ENCODE measurements around the gene CD200.

Gene CD200

GRCh38 chr3:112333381-112334317, 693 bp downstream of the CD200 start:
- no peak for DNase-seq (ENCODE audit: low read depth)

DNA sequence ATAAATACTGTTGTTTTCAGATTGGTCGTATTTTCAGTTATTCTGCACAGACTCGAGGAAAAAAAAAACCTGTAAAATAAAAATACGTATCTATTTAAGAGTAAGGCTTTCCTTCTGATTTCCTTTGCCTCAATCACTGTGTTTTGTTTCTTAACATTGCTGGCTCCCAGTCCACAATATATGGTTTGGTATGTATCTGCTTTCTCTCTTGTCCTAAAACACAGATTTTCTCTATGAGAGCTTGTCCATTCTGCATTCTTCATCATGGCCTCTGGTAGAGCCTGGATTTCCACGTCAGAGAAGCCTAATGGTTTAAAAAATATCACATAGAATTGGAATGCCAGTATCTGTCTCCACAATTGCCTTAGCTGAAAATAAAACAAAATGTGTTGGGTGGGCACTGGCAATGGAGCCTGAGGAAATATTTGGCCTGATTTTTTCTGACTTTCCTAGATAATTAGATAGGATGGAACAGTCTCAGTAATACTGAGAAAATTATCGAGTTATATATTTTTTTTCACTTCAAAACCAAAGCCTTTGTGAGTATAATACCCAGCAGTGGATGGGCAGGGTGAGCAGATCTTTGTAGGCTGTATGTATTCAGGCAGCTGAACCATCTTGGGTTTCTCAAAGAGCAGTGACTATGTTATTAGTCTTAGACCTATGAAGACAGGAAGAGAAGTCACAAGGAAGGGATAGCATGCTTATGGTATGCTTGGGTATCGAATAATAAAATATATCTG, 1.9 kb downstream of the CD200 start:
- no peak for DNase-seq (ENCODE audit: low read depth)

DNA sequence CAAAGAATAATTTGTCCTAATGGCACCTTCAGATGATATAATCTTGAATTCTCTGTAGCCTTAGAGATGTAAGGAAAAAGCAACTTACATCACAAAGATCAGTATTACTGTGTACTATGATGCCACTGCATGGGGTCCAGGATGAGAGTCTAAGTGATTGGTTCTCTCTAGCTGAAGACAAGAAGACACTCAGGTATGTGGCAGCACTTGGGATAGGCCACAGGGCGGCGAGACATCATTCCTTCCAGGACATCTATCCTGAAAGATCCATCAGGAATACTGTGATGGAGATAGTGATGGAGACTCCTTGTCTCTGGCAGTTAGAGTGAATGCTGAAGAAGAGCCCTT, 2.5 kb downstream of the CD200 start:
- DNase-seq (ENCODE audit: low read depth), result no peak

- DNase-seq (ENCODE audit: low read depth), result no peak
These were observed 5.2 kb downstream of the CD200 start for GRCh38 chr3:112338021-112338726.

- DNase-seq (ENCODE audit: low read depth), result no peak
These were observed 5.7 kb downstream of the CD200 start for GRCh38 chr3:112338727-112339056.

- DNase-seq (ENCODE audit: low read depth), result no peak
These were observed 6.2 kb downstream of the CD200 start for GRCh38 chr3:112339134-112339533.

DNA sequence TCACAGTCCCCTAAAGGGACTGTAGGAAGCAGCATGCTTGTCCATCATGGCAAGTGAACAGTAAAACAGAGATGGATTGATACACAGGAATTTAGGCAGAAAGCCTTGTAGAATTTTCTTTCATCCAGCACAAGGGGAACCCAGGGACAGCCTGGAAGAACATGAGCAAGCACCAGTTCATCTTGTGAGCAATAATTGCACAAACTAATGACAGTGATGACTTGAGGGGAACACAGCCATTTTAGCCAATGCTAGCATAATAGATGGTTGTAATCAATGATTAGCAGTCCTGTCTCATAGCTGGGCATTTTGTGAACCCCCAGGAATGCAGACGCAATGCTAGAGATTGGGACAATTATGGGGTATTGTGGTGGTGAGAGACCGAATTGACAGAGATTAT, 6.7 kb downstream of the CD200 start:
- no peak for DNase-seq (ENCODE audit: low read depth)

GRCh38 chr3:112341386-112341785, 8.4 kb downstream of the CD200 start:
- no peak for DNase-seq (ENCODE audit: low read depth)

GRCh38 chr3:112345681-112346080, 12.7 kb downstream of the CD200 start:
- DNase-seq (ENCODE audit: low read depth), result no peak

DNA sequence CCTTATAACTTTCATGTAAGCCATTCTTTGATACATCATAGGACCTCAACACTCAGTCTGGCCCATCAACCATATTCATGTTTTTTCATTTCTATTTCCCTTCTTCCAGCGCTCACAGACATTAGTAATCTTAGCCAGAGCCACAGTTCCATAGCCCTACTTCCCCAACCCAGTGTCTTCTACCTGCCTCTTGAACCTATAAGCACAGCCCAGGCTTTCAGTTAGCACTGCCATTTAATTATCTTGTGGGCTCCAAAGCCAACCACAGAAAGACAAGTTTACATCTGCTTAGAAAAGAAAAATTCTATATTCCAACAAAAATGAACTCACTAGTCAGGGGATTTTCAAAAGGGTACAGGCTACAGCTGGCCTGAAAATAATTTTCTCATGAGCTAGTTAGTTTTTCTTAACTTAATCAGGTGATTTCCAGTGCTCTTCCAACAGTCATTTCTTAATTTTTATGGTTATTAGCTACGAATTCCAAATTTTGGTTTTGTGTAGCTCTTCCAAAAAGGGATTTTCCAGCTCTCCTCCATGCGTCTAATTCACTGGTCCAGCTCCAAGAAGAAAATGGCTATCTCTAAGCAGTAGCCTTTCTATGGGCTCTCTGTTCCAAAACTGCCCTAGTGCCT, 13.7 kb downstream of the CD200 start:
- no peak for DNase-seq (ENCODE audit: low read depth)

- no peak for DNase-seq (ENCODE audit: low read depth)
These were observed 16.0 kb downstream of the CD200 start for GRCh38 chr3:112348943-112349342.

- no peak for DNase-seq (ENCODE audit: low read depth)
These were observed 16.6 kb downstream of the CD200 start for GRCh38 chr3:112349557-112349956.

GRCh38 chr3:112350018-112350810, 17.3 kb downstream of the CD200 start:
- no peak for DNase-seq (ENCODE audit: low read depth)

DNA sequence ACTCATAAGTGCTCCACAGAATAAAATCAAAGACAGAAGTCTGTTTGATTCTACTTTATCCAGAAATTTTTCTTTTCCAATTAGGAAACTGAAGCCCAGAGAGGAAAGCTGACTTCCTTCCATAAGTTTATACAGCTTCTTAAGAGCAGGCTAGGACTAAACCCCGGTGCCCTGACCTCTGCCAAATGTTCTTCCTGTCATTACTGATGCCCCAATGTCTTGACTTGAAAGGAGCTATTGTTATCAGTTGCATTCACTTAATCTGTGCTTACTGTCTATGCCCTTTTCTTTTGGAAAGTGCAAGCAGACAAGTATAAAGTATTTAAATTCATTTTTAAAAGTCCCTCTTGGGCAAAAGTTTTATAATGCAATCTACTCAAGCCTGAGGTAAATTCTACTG, 18.1 kb downstream of the CD200 start:
- DNase-seq (ENCODE audit: low read depth), result no peak

- DNase-seq (ENCODE audit: low read depth), result no peak
These were observed 18.9 kb downstream of the CD200 start for GRCh38 chr3:112351823-112352222.

DNA sequence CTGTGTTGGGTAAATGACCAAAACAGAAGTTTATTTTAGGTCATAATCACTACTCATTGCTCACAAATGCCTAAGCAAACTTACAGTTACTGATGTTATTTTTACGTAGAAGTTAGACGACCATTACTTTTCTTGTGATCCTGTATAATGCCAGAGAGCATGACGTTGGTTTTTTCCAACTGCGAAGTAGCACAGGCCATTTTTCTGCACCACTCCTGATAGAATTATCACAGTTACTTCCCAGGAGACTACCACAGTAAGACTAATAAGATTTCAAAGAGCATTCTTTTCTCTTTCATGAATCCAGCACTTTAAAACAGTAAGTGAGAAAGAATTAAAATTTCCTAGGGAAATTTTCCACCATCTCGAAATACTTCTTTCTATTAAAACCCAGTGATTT, 19.8 kb downstream of the CD200 start:
- DNase-seq (ENCODE audit: low read depth), result no peak

GRCh38 chr3:112353365-112353764, 20.4 kb downstream of the CD200 start:
- DNase-seq (ENCODE audit: low read depth), result no peak

DNA sequence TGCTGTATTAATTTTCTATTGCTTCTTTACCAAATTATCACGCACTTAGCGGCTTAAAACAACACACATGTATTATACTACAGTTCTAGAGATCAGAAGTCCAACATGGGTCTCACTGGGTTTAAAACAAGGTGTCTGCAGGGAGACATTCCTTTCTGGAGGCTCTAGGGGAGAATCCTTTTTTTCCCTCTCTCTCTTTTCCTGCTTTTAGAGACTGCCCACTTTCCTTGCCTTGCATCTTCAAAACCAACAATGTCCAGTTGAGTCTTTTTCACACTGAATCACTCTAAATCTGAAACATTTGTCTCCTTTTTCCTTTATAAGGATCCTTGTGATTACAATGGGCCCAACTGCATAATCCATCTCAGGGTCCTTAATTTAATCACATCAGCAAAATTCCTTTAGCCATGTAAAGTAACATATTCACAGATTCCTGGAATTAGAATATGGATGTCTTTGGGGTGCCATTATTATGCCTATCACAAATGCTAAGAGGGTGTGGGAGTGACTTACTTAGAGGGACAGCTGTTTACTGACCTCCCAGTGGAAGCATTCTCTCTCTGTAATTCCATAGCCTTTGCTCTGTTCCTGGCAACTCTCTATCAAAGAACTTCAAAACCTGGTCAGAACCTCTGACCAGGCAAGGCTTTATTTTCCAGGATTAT, 21.8 kb downstream of the CD200 start:
- DNase-seq (ENCODE audit: low read depth), result no peak

DNA sequence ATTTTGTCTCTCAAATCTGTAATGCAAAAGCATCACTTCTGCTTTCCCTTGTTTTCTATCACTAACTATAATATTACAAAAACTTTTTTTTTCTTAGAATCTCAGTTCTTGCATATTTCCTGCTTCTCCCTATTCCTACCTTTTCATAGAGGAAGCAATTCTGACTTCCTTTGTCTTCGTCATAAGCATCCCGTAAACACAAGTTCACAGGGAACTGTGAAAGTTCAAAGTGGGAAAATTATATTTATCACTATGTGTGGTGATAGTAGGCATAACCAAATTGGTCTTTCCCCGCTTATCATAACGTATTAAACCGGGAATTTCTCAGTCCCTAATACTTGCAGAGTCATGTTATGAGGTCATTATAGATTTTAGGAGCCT, 22.3 kb downstream of the CD200 start:
- DNase-seq (ENCODE audit: low read depth), result no peak

- DNase-seq (ENCODE audit: low read depth), result peak; percentile 9
These were observed 25.2 kb downstream of the CD200 start for GRCh38 chr3:112357930-112358780.

All from T-helper 22 cell (primary cell).